Upper lobe of left lung (tissue), 6 donors: Measurements from ENCODE around the gene CACNA2D4. TPM values are rescaled to one million over a fixed set of nuclear protein-coding genes. Genes with fewer than 3 reads are reported as not detected.

Experiments used
- ATAC-seq, 2 donors: fragments of 200-7000 bp; cut with Tn5 transposase; one replicate each; pipeline ENCODE4 v1.9.1; 2022; ENCODE audit warnings: mild to moderate bottlenecking in 2 of 2, moderate library complexity in 2 of 2; ENCODE audit not compliant: low FRiP score in 2 of 2
- DNase-seq, 2 donors: peaks; one replicate each; pipeline ENCODE4 v3.0.0-alpha.2; 2019 to 2020
- H3K27ac ChIP-seq, 4 donors: fragments of 200-600 bp; sonication (generic); one replicate each; pipeline ENCODE4 v1.5.1; 2016 to 2019
- H3K27me3 ChIP-seq, 4 donors: fragments of 200-600 bp; sonication (generic); one replicate each; pipeline ENCODE4 v1.5.1; 2017 to 2019
- H3K36me3 ChIP-seq, 4 donors: fragments of 200-600 bp; sonication (generic); one replicate each; pipeline ENCODE4 v1.5.1; 2016 to 2019
- H3K4me1 ChIP-seq, 4 donors: fragments of 200-600 bp; sonication (generic); one replicate each; pipeline ENCODE4 v1.5.1; 2018 to 2019
- H3K4me3 ChIP-seq, 4 donors: fragments of 200-600 bp; sonication (generic); one replicate each; pipeline ENCODE4 v1.5.1; 2017 to 2019; ENCODE audit warnings: mild to moderate bottlenecking in 2 of 4, moderate library complexity in 1 of 4
- H3K9me3 ChIP-seq, 4 donors: fragments of 200-600 bp; sonication (generic); one replicate each; pipeline ENCODE4 v1.5.1; 2018 to 2019
- EP300 ChIP-seq, 4 donors: sonication (generic); formaldehyde crosslinking; IDR thresholded peaks; one replicate each; pipeline ENCODE4 v1.5.1; 2017; ENCODE audit warnings: antibody characterized with exemption in 4 of 4, control low read depth in 2 of 4
- POLR2A ChIP-seq, 4 donors: fragments of 450-650 bp; IDR thresholded peaks; one replicate each; pipeline ENCODE4 v1.5.1; 2016 to 2017; ENCODE audit warnings: antibody characterized with exemption in 4 of 4, mild to moderate bottlenecking in 2 of 4
- POLR2AphosphoS5 ChIP-seq, 2 donors: sonication (generic); formaldehyde crosslinking; IDR thresholded peaks; one replicate each; pipeline ENCODE4 v1.5.1; 2017; ENCODE audit warnings: antibody characterized with exemption in 2 of 2
- WGBS, 2 donors: methylation state at CpG; one replicate each; pipeline ENCODE4 v1.1.5; 2017 to 2018; 5-methylcytosine and 5-hydroxymethylcytosine counted together
- total RNA-seq, 6 donors: library from RNA; depleted of rRNA in 4 of 6; stranded (reverse); fragments of >200 nt in 4 of 6; gene quantifications; one replicate each; pipeline versions ENCODE4 v1.1.0 to v1.2.1, GENCODE V29; 2016 to 2021
- TF ChIP-seq, protein P1 (sequence below), 6 experiments: fragments of 450-650 bp in 4 of 6; fragments of 200-600 bp in 2 of 6; sonication (generic) in 2 of 6; IDR thresholded peaks; one replicate each; pipeline ENCODE4 v1.5.1; 2016 to 2019; ENCODE audit warnings: antibody characterized with exemption in 6 of 6
- donor health status: DM: no; HTN: no; CAD: no; lungs with moderate emphysema.
- donor health status: DM: no; HTN: yes; CAD: no; lungs with severe emphysema.

CACNA2D4 gene
- total RNA-seq, 6 donors from 2014 or later: 3.3 to 8.4 (median 7.0) TPM

DNA sequence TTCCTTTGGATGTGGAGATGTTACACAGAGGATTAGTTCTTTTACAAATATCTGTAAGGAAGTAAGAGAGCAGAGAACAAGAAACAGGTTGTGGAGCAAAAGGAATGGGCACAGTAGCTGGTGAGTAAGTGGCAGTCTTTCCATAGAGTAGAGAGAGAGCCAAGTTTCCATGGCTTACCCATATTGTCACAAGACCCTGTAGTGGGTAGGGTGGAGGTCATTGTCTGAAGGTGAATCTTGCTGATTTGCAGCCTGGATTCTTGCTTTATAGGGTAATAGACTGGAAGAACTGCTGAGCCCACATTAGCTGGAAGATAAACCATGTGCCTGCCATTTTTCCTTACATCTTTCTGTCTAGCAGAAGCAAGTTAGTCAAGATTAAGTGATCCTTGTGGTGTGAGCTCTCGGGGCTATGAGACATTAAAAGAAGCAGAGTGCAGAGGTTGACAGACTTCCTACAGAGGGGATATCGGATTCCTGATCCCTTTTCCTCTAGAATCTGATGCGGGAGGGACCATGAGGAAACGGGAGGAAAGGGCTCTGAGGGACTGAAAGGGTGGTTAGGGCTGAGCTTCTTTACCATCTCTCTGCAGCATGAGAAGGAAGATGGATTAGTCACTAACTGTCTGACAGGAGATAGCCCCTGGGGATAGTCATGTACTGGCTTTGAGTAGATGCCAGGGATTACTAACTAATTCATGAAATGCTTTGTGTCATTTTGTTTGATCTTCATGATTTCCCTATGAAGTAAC is 142.1 kb downstream of the CACNA2D4 start:
- Histone ChIP-seq H3K36me3 (peaks cover 0 to 37% (median 5%) of the 10 kb centered on the region in 4 donors), H3K27me3 (no peaks in the 10 kb centered on the region), H3K4me1 (peaks cover 8 to 22% (median 15%) of the 10 kb centered on the region in 4 donors), H3K27ac (no peak overlapping the region), H3K9me3 (no peaks in the 10 kb centered on the region), H3K4me3 (no peak overlapping the region)
- WGBS, 2 donors: 89 to 90% methylated on average over 4 of the region's 4 CpGs
- TF ChIP-seq POLR2AphosphoS5 (IDR thresholded peaks at IDR 0.05): no peak
- TF ChIP-seq POLR2A (IDR thresholded peaks at IDR 0.05): no peak
- TF ChIP-seq EP300 (IDR thresholded peaks at IDR 0.05): no peak
- TF ChIP-seq, protein P1, sequence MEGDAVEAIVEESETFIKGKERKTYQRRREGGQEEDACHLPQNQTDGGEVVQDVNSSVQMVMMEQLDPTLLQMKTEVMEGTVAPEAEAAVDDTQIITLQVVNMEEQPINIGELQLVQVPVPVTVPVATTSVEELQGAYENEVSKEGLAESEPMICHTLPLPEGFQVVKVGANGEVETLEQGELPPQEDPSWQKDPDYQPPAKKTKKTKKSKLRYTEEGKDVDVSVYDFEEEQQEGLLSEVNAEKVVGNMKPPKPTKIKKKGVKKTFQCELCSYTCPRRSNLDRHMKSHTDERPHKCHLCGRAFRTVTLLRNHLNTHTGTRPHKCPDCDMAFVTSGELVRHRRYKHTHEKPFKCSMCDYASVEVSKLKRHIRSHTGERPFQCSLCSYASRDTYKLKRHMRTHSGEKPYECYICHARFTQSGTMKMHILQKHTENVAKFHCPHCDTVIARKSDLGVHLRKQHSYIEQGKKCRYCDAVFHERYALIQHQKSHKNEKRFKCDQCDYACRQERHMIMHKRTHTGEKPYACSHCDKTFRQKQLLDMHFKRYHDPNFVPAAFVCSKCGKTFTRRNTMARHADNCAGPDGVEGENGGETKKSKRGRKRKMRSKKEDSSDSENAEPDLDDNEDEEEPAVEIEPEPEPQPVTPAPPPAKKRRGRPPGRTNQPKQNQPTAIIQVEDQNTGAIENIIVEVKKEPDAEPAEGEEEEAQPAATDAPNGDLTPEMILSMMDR (IDR thresholded peaks at IDR 0.05): no peak
- ATAC-seq (peak in 1 of 2 donors; percentile 66), DNase-seq (no peak)

DNA sequence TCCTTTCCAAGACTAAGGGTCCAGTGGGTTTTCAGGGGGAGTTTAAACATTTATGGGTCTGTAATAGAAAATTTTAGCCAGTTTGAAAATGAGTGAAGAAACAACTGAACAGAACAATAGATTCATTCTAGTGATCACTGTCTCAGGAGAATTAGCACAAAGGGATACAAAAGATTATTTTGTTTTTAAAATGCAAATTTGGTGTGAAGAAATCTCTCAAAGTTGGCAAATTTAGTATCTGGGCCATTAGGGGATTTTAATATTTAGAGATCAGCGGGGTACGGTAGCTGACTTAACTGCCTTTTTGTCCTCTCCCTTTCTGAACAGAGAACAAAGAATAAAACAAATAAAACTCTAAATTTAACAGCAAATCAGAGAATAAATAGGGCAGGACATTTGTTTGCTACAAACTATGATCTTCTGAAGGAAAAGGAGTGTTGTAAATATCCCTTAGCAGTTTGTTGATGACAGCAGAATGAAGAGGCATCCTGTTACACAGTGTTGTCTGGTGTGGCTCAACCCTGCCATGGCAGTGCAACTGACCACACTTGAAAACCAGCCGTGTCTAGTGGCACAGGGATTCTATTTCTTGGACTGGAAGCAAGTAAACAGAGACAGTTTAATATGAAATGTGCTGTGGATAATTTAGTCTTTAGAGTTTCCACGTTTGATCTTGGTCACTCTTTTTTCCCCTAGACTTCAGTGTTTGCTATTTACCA is 144.4 kb downstream of the CACNA2D4 start:
- Histone ChIP-seq H3K27me3 (no peaks in the 10 kb centered on the region), H3K4me3 (no peak overlapping the region), H3K9me3 (no peaks in the 10 kb centered on the region), H3K4me1 (peaks cover 0 to 8% (median 2%) of the 10 kb centered on the region in 4 donors), H3K36me3 (peaks cover 0 to 40% (median 3%) of the 10 kb centered on the region in 4 donors), H3K27ac (no peak overlapping the region)
- TF ChIP-seq EP300 (IDR thresholded peaks at IDR 0.05) (no peak), POLR2AphosphoS5 (IDR thresholded peaks at IDR 0.05) (no peak), POLR2A (IDR thresholded peaks at IDR 0.05) (no peak)
- TF ChIP-seq, protein P1 (IDR thresholded peaks at IDR 0.05): no peak
- no peak for ATAC-seq
- 68 to 85% methylated on average over 4 of the region's 4 CpGs for WGBS, 2 donors
- no peak for DNase-seq

DNA sequence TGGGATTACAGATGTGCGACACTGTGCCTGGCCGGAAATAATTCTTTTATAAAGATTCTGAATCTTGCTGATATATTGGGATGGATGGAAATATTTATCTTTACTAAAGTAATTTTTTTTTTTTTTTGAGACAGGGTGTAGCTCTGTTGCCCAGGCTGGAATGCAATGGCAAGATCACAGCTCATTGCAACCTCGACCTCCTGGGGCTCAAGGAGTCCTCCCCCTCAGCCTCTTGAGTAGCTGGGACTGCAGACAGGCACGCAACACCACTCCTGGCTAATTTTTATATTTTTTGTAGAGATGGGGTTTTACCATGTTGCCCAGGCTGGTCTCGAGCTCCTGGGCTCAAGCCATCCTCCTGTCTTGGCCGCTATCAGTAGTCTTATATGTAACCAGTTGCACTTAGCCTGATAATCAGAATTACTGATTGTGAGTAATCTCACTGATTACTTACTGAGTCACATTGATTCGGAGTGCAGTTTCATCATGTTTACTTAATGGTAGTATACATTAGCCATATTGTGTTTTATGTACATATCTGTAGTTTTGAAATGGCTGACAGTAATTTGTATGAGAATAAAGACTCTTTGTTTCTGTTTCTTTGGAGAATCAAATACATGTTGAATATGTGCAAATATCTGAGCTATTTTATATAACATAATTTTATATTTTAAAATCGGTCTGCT is 148.5 kb downstream of the CACNA2D4 start:
- Histone ChIP-seq H3K4me3 (no peak overlapping the region), H3K27ac (no peak overlapping the region), H3K4me1 (peaks cover 0 to 11% (median 6%) of the 10 kb centered on the region in 4 donors), H3K27me3 (no peaks in the 10 kb centered on the region), H3K36me3 (peaks cover 0 to 27% (median 3%) of the 10 kb centered on the region in 4 donors), H3K9me3 (no peaks in the 10 kb centered on the region)
- DNase-seq (no peak), ATAC-seq (no peak)
- 95 to 96% methylated on average over 8 of the region's 8 CpGs for WGBS, 2 donors
- TF ChIP-seq, protein P1 (IDR thresholded peaks at IDR 0.05): no peak
- TF ChIP-seq POLR2AphosphoS5 (IDR thresholded peaks at IDR 0.05): no peak
- TF ChIP-seq POLR2A (IDR thresholded peaks at IDR 0.05): no peak
- TF ChIP-seq EP300 (IDR thresholded peaks at IDR 0.05): no peak

DNA sequence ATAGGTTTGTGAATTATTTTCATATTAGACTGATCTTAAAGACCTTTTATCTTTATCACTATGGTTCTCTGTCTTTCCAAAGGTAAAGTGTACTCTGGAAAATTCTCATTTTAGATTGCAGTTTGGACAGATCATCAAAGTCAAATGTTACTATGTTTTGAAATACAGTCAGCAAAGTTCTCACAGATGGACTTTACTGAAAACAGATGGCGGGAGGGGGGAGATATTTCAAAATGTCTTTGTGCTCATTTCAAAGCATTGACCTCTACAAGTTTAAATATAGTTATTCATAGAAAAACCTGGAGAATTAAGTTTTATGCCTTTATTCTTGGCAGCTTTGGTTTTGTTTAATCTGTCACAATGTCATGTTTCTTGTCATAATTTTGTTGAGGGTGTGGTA is 149.8 kb downstream of the CACNA2D4 start:
- Histone ChIP-seq H3K27ac (no peak overlapping the region), H3K36me3 (peaks cover 0 to 26% (median 3%) of the 10 kb centered on the region in 4 donors), H3K4me3 (no peak overlapping the region), H3K27me3 (no peaks in the 10 kb centered on the region), H3K9me3 (no peaks in the 10 kb centered on the region), H3K4me1 (peaks cover 0 to 11% (median 6%) of the 10 kb centered on the region in 4 donors)
- TF ChIP-seq, protein P1 (IDR thresholded peaks at IDR 0.05): no peak
- TF ChIP-seq EP300 (IDR thresholded peaks at IDR 0.05): no peak
- TF ChIP-seq POLR2AphosphoS5 (IDR thresholded peaks at IDR 0.05): no peak
- TF ChIP-seq POLR2A (IDR thresholded peaks at IDR 0.05): no peak
- 89 to 93% methylated on average over 1 of the region's 1 CpG for WGBS, 2 donors
- DNase-seq (no peak), ATAC-seq (no peak)
